ENCODE data around the gene ITPK1.

DNA sequence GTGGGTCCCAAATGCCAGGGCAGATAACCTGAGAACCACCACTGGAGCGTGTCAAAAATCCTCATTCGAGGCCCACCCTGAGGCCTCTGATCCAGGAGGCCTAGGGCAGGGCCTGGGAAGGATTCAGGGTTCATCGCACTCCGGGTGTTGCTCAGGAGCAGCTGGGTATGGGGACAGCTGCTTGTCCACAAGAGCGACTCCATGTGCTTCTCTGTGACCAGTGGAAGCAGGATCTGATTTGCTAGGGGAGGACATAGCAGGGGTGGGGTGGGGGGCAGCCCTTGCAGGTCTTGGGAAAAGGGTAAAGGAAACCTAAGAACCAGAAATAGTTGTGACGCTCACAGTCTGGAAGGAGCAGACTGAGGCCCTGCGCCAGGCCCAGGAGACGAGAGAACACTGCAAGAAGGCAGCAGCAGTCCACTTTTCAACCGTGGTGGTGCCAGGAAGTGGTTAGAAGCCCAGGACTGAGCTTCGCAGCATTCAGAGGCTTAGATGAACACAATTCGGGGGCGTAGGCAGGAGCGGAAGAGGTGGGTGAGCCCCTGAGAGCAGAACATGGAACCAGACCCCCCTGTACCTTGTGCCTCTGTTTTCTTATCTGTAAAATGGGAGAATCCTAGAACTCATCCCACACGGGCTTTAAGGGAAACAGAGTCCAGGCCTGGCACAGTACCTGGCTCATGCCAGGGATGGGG lies 33.7 kb downstream of the ITPK1 start:
- no peak for TF ChIP-seq CTCF (conservative IDR thresholded peaks at IDR 0.05)
- TF ChIP-seq EZH2 (IDR thresholded peaks at IDR 0.05; ENCODE audit: low read depth) = no peak
